HCT116 (cell line): ENCODE measurements around the gene KRT78.

ENCODE experiments used
- CTCF ChIP-seq, 3 experiments: fragments of 200-600 bp in 1 of 3; sonication (generic) in 1 of 3; IDR thresholded peaks in 2 of 3; conservative IDR thresholded peaks in 1 of 3; 2 replicates each; pipeline ENCODE4 v1.5.1; 2012 to 2017; ENCODE audit warnings: low read depth in 2 of 3, low read length in 2 of 3, antibody characterized with exemption in 1 of 3, borderline replicate concordance in 1 of 3, control low read depth in 1 of 3, mild to moderate bottlenecking in 1 of 3, mixed read lengths in 1 of 3, mixed run types in 1 of 3, moderate library complexity in 1 of 3; ENCODE audit not compliant: insufficient read depth in 1 of 3
- EZH2 ChIP-seq: fragments of 200-600 bp; sonication (generic); IDR thresholded peaks from 2 replicates; pipeline ENCODE4 v1.6.1; 2017; ENCODE audit warnings: antibody characterized with exemption, mixed run types
- FOSL1 ChIP-seq: IDR thresholded peaks from 2 replicates; pipeline ENCODE4 v1.6.1; 2012; ENCODE audit warnings: low read depth
- MAX ChIP-seq: IDR thresholded peaks from 2 replicates; pipeline ENCODE4 v1.6.1; 2012
- RAD21 ChIP-seq: IDR thresholded peaks from 2 replicates; pipeline ENCODE4 v1.6.1; 2012; ENCODE audit warnings: low read depth, mild to moderate bottlenecking
- REST ChIP-seq: IDR thresholded peaks from 2 replicates; pipeline ENCODE4 v1.6.1; 2012; ENCODE audit warnings: low read depth
- YY1 ChIP-seq: IDR thresholded peaks from 2 replicates; pipeline ENCODE4 v1.6.1; 2011; ENCODE audit warnings: low read length, low read depth, moderate library complexity, mild to moderate bottlenecking; ENCODE audit not compliant: insufficient replicate concordance; ENCODE audit errors: extremely low read depth

- TF ChIP-seq YY1 (no peak), FOSL1 (no peak), REST (no peak), CTCF (IDR thresholded peaks at IDR 0.05 in 2 of 3, conservative IDR thresholded peaks at IDR 0.05 in 1 of 3; ENCODE audit: borderline replicate concordance in 1 of 3, insufficient read depth in 1 of 3, low read depth in 2 of 3, low read length in 2 of 3) (no peak), RAD21 (no peak), EZH2 (no peak), MAX (no peak)
Measured at GRCh38 chr12:52839436-52840105, 9.2 kb downstream of the KRT78 start.
